ENCODE measurements around the gene HSP90B1.

Gene HSP90B1

GRCh38 chr12:103969391-103969790 lies 39.2 kb downstream of the HSP90B1 start:
- DNase-seq (ENCODE audit: low read depth): peak; percentile 44
- TF ChIP-seq CTCF (conservative IDR thresholded peaks at IDR 0.05; ENCODE audit: low read length): no peak
- H3K4me3 ChIP-seq (ENCODE audit: low read length): no peak overlapping the region

DNA sequence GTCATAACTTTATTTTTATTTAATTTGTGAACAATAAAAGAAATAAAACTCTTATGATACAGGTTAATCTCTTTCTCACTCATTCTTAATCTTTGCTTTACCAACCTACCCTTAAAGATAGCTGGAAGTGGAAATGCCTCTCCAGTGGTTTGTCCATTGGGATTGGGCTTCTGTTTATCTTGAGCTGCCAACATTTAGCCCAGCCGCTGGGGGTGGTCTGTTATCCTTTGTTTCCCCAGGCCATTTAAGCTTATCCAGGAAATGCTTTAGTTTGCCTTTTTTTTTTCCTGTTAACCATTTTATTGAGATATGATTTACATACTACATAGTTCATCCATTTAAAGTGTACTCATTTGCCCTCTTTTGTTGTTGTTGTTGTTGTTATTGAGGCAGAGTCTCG lies 43.7 kb downstream of the HSP90B1 start:
- TF ChIP-seq CTCF (conservative IDR thresholded peaks at IDR 0.05; ENCODE audit: low read length): no peak
- H3K4me3 ChIP-seq (ENCODE audit: low read length): no peak overlapping the region
- DNase-seq (ENCODE audit: low read depth): no peak

GRCh38 chr12:103975368-103975767 lies 45.2 kb downstream of the HSP90B1 start:
- no peak overlapping the region for H3K4me3 ChIP-seq (ENCODE audit: low read length)
- no peak for TF ChIP-seq CTCF (conservative IDR thresholded peaks at IDR 0.05; ENCODE audit: low read length)
- no peak for DNase-seq (ENCODE audit: low read depth)

DNA sequence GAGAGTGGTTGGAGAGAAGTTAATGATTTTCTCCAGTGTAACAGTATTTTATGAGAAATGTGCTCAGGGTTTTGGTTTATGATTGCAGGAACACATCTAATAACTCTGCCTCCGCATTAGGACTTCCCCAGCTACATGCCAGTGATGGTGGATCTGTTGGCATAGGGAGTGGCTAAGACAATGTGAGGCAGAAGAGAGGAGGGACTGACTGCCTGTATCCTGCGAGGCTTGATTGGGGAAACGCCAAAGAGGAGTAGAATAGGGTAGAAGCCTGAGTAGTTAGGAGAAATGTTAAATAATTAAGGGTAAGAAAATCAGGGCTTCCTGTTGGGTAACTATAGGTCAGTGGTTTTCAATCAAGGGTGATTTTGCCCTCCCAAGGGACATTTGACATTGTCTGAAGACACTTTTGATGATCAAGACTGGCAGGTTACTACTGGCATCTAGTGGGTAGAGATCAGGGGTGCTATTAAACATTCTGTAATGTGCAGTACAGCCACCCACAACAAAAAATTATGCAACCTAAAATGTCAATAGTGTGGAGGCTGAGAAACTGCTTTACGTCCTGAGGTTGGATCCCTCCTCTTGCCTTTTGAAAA lies 48.3 kb downstream of the HSP90B1 start:
- no peak for DNase-seq (ENCODE audit: low read depth)

GRCh38 chr12:103986829-103987228 lies 56.6 kb downstream of the HSP90B1 start:
- H3K4me3 ChIP-seq (ENCODE audit: low read length): no peak overlapping the region

More for the DNA sequence above, 48.3 kb downstream of the HSP90B1 start:
- TF ChIP-seq CTCF (conservative IDR thresholded peaks at IDR 0.05; ENCODE audit: low read length): no peak
- H3K4me3 ChIP-seq (ENCODE audit: low read length): no peak overlapping the region

GRCh38 chr12:103994235-103994634 lies 64.0 kb downstream of the HSP90B1 start:
- H3K4me3 ChIP-seq (ENCODE audit: low read length): no peak overlapping the region
- no peak for DNase-seq (ENCODE audit: low read depth)
- no peak for TF ChIP-seq CTCF (conservative IDR thresholded peaks at IDR 0.05; ENCODE audit: low read length)

More at GRCh38 chr12:103986829-103987228, 56.6 kb downstream of the HSP90B1 start:
- peak; percentile 62 for DNase-seq (ENCODE audit: low read depth)
- no peak for TF ChIP-seq CTCF (conservative IDR thresholded peaks at IDR 0.05; ENCODE audit: low read length)

- no peak for TF ChIP-seq CTCF (conservative IDR thresholded peaks at IDR 0.05; ENCODE audit: low read length)
- no peak overlapping the region for H3K4me3 ChIP-seq (ENCODE audit: low read length)
- DNase-seq (ENCODE audit: low read depth): no peak
These were observed 66.4 kb downstream of the HSP90B1 start for GRCh38 chr12:103996595-103996994.

All from AG10803 (cell line).